CD4-positive, alpha-beta T cell treated with Interleukin-17A for 1 hour (primary cell): ENCODE results near the gene ATOSA.

Experiments used
- DNase-seq: peaks from one replicate; pipeline ENCODE4 v3.0.0-alpha.2; 2020

Gene ATOSA

DNA sequence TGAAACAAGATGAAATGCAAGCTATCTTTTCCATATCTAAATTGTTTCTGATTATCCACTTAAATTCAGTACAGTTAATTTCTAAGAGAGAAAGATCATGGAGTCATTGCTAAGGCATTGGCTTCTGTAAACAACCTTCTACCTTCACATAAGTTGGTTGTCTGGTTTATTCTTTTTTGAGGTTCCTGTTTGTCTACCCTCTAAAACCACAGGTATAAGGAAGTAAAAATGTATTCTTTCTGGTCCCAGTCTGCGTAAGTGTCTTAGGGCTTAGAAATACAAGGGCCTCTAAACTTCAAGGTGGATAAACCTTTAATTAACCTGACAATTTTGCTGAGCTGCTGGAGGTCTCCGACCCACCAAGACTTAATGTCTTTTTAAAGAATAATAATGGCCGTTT, 3.6 kb upstream of the ATOSA start:
- peak; percentile 70 for DNase-seq

DNA sequence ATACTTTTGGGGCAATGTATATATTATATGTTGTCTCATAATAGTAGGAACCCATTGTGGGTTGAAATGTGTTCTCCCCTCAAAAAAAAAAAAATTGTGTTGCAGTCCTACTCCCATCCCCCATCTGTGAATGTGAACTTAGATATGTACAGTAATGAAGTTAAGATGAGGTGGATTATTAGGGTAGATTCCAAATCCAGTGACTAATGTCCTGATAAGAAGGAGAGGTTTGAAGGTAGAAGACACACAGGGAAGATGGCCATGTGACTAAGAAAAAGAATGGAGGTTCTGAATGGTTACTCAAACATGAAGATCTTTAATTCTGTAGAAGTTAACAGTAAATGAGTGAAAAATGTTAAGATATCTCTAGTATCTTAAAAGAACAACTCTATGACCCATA, 3.0 kb upstream of the ATOSA start:
- no peak for DNase-seq

DNA sequence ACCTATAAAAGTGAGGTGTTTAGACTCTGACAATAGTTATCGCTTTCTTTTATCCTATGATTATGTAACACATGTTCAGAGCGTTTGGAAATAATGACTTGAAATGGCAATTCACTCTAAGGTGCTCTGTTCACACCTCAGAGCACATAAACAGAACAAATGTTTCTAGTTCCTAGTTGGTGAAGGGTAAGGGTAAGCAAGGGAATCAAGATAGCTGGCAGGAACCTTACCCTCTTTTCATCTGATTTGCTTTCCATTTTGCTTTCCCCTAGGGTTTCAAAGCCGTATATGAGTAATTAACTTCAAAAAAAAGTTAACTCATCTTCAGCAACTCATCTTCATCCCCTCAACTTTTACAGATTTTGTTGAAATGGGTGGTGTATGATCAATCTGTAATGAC, 2.3 kb upstream of the ATOSA start:
- DNase-seq, result no peak

DNA sequence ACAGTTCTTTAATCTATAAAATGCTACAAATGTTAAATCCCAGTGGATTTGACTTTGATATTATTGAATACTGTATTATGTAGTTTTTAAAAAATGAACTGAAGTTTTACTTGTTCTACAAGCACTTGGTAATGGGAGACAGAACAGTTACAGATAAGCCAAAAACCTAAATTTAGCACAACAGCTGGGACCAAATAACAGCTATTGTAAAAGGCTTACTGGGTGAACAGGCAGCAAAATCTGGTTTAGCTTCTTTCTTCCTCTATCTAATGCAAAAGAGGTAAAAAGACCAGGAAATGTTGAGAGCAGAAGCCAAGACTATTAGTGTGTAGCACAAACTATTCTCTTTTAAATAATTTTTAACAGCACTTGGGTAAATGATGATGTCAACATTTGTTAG, 1.6 kb upstream of the ATOSA start:
- no peak for DNase-seq

DNA sequence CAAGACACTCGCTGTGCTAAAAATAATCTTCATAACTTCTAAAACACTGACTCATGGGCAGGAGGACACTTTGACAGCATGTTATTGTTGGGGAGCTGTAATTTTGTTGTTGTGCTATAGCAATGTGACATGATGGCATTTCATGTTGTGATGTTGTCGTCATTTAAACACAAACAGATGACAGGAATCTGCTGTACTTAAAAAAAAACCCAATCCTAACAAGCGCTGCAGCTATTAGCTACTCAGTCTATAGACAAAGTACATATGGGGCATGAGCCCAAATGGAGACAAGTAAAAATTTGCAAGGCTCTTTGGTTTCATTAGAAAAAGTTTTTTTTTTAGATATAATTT, 828 bp upstream of the ATOSA start:
- no peak for DNase-seq

DNA sequence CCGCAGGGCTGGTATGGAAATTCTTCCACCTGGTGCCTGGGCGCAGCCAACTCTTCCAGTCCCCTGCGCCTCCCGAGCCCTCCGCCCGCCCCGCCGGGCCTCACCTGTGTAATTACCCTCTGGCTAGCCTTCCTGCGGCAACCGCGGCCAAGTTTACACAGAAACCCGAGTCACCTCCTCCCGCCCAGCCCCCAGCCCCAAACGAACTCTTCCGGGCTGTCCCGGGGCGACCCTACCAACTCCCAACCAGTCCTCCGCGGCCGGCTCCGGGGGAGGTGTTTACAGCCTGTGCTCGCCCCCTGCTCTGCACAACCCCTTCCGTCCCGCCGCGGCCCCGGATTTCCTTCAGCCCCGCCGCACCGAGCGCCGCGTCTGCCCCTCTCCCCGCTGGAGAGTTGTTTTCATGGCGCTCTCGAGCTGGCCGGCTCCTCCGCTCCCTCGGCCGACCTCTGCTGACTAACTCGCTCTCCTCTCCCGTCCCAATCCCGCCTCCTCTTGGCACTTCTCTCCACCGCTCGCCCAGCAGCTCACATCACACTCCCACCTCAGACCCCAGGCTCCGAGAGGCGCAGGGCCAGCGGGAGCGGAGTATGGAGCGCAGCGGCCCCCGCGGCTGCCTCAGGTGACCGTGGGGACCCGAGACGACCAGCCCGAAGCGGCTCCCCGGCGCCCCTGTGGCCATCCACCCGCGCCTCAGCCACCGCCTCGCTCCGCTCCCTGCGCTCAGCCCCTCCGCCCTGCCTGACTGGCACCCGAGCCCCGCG, 538 bp downstream of the ATOSA start:
- DNase-seq, result peak; percentile 75

DNA sequence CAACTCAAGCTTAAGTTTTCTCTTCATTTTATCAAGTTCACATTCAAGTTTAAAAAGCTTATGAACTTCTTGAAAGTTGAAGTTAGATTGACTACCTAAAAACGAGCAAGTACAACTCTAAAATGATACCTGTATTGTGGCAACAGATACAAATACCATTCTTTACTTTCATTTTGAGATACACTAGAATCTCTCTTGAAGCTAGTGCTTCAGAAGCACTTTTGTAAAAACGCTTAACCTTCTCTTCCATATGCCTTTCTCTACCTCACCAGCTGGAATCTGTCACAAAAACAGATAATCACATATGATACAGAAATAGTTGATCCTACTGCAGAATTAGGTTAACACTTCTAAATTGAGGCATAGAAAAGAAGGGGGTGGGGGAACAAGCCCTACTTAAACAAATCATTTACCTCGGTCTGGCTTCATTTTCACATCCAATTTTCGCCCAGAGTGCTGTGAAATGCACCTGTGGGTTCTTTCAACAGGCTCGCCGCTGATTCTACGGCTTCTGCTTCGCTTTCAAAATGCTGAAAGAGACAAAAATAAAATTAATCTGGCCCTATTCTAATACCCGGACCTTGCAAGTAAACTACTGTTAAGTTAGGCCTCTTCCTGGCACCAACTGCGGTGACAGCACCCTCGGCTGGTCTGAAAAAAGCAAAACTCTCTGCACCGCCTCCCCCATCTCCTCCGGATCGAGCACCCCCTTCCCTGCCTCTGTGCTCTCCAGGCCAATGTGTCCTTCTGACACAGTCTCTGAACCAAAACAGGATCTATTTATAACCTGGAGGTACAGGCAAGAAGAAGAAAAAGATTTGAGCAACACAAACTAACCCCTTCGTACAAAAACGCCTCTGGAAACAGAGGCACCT, 1.4 kb downstream of the ATOSA start:
- DNase-seq, result peak; percentile 66

DNA sequence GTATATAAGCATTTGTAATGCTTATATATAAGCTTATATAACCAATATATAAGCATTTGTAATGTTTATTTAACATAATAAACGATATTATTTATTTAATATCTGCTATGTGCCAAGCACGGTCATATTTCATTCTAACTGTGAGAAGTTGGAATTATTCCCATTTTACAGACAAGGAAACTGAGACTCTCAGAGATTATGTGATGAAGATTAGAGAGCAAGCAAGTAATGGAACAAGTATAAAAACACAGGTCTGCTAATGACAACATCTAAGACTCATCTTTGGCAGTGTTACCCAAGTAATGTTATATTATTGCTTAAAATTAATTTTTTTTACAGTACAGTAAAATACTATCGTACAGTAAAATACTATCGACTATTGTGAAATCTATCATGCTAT, 4.4 kb downstream of the ATOSA start:
- DNase-seq, result no peak

DNA sequence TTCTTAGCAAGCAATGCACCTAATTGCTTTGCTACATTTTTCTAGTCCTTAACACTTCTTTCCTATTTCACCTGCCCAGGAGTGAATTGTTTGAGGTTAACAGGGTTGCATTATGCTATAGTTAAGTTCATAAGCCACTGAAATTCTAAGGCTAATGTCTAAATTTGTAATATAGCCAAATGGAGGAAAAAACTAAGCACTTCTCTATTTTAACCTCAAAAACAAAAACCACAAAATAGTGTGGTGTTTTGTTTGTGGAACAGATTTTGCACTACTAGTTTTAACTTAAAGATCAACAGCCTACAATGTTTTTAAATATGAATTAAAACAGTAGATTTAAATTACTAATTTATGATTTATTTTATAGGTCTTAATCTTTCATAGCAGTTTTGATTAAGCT, 5.5 kb downstream of the ATOSA start:
- no peak for DNase-seq

DNA sequence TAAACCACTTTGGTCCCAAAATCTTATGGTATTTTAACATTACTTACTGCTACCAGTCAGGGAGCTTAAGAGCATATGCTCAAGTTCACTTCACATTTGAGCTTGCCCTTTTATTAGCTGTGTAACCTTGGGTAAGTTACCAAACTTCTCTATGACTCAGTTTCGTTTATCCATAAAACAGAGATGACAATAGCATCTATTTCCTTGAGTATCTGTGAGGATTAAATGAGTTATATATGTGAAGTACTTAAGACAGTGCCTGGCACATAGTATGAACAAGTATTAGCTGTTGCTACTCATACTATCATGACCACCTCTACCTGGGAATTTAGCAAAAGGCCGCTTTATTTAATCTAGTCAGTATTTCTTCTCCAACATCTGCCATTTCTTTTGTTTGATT, 5.9 kb downstream of the ATOSA start:
- DNase-seq, result no peak

DNA sequence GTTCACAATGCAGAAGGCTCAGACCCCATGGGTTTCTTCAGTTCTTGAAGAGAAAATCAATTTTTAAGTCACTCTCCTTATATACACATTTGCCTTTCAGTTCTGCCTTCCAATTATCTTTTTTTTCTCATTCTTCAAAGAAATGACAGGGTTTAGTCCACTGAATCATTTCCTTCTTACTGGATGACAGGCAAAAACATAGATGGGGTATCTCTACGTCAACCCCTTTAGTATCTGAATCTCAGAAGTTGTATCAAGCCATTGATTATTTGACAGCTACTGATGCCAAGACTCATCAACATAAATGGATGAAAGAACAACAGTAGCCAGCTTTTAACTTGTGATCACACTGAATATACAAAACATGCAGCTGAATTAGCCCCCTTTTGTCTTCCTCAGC, 6.5 kb downstream of the ATOSA start:
- DNase-seq, result no peak

DNA sequence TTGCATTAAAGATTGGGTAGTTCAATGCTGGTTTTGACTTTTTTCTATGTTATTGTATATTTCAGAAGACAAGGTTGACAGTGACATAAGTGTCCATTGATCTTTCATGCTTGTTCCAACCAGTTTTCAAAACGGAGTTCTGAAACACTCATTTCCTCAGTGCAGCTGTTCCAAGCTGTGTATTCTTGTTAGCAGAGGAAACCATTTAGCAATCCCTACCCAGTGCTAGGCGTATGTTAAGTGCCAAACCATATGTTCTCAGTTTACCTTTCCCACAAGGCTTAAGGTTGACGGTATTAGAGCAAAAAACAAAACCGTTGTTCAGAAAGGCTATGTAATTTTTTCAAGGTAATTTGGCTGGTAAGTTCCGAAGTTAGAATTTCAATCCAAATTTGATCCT, 9.1 kb downstream of the ATOSA start:
- no peak for DNase-seq

DNA sequence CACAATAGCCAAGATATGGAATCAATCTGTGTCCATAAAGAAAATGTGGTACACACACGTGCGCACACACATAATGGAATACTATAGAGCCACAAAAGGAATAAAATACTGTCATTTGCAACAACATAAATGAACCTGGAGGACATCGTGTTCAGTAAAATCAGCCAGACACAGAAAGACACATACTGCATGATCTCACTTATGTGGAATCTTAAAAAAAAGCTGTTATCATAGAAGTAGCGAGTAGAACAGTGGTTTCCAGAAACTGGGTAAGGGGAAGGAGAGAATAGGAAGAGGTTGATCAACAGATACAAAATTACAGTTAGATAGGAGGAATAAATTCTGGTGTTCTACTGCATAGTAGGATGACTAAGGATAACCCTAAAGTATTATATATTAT, 11.1 kb downstream of the ATOSA start:
- DNase-seq, result no peak

DNA sequence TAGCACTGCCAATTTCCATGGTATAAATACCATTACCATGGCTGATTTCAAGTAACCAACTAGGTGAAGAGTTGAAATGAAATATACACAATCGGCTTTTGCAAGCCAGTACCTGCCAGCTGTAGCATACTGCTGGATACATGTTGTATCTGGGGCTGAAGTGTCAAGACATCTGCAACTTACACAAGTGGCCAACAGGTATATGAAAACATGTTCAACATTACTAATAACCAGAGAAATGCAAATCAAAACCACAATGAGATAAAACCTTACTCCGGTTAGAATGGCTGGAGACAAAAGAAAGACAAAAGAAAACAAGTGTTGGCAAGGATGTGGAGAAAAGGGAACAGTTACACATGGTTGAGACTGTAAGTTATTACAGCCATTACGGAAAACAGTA, 11.6 kb downstream of the ATOSA start:
- DNase-seq, result no peak

DNA sequence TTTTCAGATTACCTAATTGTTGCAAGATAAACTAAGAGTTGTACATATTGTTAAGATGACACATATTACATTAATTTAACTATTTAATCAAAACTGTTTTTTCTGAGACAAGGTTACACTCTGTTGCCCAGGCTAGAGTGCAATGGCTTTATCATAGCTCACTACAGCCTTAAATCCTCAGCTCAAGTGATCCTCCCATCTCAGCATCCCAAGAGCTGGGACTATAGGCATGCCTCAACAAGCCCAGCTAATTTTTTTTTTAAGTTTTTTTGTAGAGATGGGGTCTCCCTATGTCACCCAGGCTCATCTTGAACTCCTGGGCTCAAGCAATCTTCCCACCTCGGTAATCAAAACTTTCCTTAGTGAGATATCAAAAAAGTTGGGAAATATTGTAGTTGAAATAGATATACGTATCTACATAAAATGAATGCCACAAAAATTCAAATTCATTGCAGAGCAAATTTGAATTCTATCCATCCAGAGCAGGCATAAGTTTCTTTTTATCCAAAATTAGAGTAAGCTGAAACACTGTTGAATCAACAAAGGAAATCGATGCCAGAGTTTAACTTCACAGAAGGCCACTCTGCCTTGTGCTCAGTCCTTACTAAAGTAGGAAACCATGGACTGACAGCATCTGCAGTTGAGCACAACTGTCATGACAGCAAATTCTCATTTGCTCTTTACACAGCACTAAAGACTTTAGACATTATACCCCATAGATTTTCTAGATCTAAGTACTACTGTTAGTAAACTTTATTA, 15.5 kb downstream of the ATOSA start:
- DNase-seq, result no peak

DNA sequence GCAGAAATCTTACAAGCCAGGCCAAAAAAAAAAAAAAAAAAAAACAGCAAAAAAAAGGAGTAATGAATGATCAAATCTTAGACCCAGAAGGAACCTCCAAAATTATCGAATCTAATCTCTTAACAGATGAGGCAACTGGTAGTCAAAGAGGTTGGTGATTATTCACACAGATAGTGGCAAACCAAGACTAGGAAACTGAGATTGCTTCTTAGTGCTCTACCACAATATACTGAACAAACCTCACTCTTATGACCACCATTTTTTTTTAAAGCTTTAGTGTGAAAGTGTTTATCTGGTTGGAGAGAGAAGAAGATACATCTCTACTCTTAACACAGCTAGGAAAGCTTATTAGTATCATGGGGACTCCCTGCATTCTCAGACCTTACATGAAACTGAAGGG, 17.3 kb downstream of the ATOSA start:
- no peak for DNase-seq

DNA sequence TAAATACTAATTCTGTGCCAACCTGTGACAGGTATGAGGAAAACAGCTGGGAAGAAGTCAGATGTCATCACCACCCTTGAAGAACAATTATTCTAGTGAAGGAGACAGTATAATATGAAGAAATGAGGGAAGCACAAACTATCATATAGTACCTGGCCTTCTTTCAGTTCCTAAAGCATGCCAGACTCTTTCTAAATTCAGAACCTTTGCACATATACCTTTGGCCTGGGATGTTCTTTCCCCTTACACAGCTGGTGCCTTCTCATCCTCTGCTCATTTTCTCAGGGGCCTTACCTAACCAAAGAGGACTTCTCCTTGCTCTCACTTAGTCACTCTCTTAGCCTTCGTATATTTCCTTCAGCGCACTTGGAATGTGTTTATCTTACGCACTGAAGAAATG, 19.0 kb downstream of the ATOSA start:
- DNase-seq, result no peak

DNA sequence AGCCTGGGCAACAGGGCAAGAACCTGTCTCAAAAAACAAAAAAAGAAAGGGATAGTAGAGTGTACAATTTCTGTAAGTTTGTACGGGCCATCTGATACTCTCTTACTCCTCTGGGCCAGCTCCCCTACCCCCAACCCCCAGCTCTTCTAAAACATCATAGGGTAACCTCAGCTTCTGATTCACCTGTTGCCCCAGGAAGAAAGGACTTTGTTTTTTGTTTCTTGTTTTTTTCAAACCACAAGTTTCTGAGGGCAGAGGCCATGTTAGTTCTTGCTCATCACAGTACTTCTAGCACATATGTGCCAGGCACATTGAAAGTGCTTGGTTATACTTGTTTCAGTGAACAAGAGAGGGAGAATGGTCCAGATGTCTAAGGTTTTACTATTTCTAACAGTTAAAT, 20.2 kb downstream of the ATOSA start:
- peak; percentile 37 for DNase-seq

DNA sequence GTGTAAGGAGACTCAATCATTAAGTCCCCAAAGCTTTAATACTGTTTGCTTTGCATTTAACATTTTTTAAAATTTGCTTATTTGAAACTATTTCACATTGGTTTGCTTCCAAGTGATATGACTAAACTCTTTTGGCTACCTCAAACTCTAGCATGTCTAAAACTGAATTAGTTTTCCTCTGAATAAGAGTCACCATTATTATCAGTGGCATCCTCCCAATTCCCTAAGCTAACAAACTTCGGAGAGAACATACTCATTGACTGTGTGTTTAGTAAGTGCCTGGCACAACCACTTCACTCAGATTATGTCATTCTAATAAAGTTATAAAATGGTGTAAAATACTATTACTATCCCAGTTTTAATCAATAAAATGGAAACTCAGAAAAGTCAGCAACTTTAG, 21.9 kb downstream of the ATOSA start:
- DNase-seq, result no peak

DNA sequence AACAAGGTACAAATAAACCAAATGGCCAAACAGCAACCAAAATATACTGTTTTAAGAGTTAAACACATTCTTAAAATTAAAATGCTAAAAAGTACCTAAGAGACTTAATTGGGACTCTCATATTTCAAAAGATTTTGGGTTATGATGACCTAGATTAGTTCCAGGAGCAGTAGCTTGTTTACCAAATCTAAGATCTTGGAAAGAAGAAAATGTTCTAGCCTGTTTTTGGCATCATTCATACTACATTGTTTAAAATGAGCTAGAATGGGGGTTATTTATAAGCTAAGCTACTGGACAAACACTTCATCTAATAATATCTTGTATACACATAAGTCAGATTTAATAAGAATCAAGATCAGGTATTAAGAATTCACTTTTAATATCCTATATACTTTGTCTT, 22.8 kb downstream of the ATOSA start:
- no peak for DNase-seq

DNA sequence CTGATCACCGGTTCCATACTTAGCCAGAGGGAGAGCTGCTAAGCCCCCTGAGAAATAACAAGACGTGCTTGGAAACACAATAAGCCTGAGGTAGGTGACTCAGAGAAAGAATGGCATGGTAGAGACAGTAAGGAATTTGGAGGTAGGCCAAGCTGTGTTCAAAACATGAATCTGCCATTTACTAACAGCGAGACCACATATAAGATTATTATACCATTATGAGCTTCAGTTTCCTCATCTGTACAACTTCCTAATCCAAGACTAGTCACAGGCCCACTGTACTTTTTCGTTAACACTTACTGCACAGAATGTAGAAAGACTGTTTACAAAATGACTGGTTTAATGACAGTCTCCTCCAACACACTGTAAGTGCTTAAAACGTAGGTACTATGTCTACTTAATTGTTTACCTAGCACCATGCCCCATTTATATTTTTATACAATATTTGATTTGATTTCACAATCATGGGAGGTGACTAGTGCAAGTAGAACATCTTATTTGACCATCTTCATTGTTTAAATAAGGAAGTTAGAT, 25.7 kb downstream of the ATOSA start:
- DNase-seq, result no peak

DNA sequence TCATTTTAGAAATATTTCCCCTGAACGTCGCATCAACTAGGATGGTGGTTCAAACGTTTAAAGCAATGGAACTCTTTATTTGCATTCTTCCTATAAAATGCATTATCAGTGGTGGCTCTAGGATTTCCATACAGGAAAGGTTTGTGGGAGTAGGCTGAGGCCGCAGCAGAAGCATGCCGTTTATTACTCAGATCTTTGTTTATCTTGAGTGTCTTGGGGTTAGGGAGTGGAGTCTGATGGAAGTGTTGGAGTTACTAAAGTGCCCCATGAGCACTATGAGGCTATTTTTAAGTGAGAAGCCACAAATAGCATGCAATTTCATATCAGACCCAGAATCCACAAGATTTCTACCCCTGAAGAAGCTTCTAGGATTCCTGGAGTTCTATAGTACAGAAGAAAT, 26.2 kb downstream of the ATOSA start:
- no peak for DNase-seq

DNA sequence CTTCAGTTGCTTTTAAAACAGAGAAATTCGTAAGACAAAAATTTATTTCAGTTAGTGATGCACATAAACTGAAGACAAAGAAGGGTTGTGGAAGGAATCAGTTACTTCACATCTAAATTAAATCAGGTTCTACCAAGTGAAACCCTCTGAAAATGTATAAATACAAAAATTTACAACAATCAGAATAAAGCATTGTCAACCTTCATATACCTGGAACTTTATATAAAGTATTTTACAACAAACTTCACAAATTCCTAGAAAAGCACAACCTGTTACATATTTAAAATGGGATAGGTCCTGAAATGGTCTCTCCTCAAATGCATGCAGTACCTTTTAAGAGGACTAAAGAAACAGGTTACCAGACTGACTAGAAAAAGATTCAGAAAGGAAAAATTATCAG, 26.9 kb downstream of the ATOSA start:
- no peak for DNase-seq

DNA sequence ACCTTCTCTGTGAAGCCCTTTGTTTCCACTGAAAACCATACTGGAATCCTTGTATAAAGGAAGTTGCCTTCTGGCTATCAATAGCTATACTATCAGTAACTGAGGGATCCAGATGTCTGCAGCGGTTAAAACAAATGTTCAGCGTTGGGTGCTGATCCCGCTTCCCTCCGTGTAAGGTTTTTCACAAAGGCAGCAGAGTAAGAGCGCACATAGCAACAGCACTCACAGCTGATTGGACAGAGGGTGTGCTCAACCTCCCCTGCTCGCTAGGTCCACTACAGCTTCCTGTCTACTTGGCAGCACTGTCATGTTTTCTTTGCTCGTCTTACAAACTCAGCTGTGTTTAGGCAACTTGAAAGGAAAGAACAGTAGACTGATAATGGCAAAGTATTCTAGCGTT, 27.3 kb downstream of the ATOSA start:
- peak; percentile 55 for DNase-seq
